Effector CD8-positive, alpha-beta T cell (primary cell): ENCODE results near the gene TTYH2.
"Not testable (repeated sequence)": the region's sequence is repeated elsewhere in the genome, so short reads cannot be mapped to it uniquely, and the experiment has no call there.

Experiments
- DNase-seq: peaks from one replicate; lab custom pipeline; 2025; lab: John Stamatoyannopoulos, UW
- total RNA-seq, 4 experiments: gene quantifications; one replicate each; lab custom pipeline; 2026; lab: John Stamatoyannopoulos, UW

Gene TTYH2, protein sequence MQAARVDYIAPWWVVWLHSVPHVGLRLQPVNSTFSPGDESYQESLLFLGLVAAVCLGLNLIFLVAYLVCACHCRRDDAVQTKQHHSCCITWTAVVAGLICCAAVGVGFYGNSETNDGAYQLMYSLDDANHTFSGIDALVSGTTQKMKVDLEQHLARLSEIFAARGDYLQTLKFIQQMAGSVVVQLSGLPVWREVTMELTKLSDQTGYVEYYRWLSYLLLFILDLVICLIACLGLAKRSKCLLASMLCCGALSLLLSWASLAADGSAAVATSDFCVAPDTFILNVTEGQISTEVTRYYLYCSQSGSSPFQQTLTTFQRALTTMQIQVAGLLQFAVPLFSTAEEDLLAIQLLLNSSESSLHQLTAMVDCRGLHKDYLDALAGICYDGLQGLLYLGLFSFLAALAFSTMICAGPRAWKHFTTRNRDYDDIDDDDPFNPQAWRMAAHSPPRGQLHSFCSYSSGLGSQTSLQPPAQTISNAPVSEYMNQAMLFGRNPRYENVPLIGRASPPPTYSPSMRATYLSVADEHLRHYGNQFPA
- 3.0 to 51.7 (median 8.3) reads per million in 4 experiments for total RNA-seq

DNA sequence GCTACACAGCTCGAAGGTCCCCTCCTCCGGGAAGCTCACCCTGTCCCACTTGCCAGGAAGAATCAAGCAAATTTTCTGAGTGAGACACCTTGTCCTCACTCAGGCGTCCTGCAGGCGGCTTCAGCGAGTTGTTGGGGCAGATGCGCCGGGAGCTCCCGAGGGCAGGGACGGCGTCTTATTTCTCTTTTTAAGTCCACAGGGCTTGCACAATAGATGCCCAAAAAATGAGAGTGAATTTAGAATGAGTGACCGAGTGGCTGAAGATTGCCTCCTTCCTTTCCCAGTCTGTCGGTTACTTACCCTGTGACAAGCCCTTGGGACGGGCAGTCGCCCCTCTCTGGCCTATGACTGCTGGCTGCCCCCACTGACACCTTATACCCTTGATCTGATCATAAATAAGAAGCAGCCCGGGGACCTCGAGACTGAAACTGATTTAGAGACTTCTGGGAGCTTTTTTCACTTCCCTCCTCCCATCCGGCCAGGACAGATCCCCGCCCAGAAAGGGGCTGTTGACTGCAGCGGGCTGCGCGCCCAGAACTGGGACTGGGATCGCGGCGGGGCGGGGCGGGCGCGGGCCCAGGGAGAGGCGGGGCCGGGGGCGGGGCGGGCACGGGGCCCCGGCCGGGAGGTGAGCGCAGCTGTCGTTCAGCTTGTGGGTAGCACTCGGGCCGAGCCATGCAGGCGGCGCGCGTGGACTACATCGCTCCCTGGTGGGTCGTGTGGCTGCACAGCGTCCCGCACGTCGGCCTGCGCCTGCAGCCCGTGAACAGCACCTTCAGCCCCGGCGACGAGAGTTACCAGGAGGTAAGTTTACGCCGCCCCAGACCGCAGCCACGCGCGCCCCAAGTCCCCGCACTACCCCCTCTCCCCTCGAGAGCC lies at the start of gene TTYH2:
TTYH2 (plus strand) TSS at position 659 of the 879 bp plus-strand sequence; CDS start at position 676, 17 bp downstream.
- peak; percentile 68 for DNase-seq

DNA sequence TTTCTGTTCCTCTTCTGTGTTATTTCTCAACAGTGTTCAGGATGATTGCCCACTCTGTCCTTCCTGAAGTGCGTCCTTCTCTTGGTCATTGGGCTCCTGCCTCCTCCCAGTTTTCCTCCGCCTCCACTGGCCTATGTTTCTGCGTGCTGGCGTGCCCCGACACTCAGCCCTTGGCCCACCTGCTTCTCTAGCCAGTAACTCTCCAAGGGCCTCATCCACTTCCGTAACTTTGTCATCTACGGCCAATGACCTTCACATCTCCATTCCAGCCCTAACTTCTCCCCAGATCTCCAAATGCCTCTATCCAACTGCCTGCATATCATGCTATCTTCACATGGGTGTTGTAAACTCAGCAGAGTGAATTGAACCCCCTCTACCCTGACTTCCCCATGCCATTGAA lies 49.5 kb upstream of the TTYH2 start:
- DNase-seq: no peak

DNA sequence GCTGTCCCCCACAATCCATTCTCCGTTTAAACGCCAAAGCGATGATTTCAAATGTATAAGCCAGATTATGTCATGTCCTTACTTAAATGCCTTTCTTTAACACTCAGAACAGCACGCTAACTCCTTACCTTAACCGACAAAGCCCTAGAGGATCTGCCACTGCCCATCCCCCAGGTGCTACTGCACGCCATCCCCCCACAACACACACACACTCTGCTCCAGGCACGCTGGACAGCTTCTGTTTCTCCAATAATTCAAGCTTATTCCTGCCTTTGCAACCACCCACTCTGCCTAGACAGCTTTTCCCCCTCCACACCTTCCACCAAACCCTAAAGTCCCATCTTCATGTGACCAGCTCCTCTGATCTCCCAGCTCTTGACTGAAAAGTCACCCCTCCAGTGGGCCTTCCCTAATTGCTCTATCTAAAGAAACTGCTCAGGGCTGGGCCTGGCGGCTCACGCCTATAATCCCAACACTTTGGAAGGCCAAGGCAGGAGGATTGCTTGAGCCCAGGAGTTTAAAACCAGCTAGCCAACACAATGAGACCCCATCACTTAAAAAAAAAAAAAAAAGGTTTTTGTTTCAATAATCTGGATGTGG lies 48.8 kb upstream of the TTYH2 start:
- DNase-seq: no peak

DNA sequence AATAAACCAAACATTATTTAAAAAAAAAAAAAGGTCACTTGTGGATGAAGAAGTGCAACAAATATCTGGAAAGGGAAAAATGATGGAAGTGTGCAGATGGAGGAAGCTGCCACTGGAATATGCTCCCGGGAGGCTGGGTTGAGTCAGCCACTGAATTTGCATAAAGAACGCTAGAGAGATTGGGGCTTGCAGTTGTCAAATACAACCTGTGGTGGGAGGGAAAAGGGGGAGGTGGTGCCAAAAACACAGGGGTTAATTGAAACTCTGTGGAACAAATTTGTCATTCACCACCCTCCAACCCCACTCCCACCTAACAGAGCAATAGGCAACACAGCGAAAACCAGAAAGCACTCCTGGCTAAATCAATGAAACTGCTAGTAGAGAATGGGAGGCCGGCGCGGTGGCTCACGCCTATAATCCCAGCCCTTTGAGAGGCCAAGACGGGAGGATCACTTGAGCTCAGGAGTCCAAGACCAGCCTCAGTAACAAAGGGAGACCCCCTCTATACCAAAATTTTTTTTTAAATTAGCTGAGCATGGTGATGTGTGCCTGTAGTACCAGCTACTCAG lies 47.5 kb upstream of the TTYH2 start:
- no peak for DNase-seq

DNA sequence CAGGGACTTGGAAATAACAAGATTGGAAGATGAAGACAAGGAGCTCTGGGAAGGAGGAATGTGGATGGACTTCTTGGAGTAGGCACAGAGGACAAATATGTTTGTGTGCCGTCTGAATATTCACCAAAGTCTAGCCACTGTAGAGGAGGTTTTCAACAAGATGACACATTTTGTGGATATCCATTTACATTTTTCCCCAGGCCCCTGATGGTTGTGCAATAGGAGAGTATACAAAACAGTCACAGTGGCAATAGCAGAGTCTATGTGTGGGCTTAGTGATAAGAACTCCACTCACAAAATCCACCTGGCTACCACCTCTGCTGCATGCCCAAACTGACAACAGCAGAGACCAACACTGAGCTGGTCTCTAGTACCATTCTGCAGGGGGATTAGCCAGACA lies 42.4 kb upstream of the TTYH2 start:
- DNase-seq: no peak

DNA sequence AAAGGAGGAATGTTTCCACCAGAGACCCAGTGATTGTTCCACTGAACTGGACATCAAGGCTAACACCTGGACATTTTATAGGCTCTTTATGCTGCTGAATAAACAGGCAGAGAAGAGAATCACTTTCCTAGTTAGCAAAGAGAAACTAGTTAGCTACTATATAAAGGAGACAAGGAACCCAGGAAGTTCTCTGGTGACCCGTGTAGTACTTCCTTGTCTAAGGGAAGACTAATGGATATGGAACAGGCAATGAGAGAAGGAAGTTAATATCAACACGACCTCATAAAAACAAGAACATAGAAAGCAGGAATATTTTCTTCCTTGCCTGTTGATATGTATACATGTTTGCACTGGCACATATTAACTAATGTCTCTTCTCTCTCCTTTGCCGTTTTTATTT lies 40.7 kb upstream of the TTYH2 start:
- DNase-seq: no peak

DNA sequence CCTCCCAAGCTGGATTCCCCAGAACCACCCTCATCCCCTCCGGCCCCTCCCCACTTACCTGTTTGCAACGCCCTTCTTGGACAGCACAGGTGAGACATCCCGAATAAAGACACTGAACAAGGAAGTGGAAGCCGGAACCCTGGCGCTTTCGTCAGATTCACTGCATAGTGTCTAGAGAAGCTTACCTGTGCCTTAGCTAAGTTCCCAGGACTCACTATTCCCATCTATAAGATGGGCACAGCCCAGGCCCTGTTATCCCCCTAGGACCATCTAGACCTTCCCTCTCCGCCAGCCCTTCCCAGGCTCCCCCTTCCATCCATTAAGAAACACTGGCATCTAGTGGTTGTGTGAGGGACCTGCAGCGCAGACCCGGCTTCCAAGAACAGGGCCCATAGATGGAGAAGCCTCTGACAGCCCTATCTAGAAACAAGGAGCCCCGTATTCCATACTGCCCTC lies 36.8 kb upstream of the TTYH2 start:
- DNase-seq: no peak

DNA sequence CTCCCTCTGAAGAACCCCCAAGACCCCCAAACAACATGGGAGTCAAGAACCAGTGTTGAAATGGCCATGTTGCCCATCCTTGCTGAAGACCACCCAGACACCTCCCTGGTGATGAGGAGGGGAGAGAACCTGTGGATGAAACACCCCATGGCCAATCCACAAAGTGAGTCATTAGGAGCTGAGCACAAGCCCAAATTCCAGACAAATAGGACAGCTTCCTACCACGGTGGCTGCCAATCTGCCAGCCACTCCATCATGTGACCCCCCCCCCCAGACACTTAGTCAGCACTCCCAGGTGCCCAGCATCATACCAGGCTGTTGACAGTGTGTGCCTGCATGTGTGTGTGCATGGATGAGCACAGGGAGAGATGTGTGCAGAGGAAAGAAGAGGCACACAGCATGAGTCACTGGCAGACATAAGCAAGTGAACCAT lies 36.3 kb upstream of the TTYH2 start:
- no peak for DNase-seq

DNA sequence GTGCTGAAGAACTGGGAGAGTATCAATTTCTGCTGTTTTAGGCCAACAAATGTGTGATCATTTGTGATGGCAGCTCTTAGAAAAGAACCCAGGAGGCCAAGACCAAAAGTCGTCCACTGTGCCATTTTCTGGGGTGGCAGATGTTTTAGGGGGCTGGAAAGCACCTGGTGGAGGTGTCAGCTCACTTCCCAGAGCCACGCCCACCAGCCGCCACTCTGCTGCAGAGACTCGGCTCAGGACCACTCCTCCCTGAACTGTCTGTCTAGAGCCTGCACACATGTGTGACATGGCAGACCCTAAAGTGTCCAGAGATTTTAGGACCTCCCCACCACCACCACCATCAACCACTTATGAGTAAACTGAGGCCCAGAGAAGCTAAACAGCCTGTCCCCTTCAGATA lies 33.8 kb upstream of the TTYH2 start:
- DNase-seq: no peak

DNA sequence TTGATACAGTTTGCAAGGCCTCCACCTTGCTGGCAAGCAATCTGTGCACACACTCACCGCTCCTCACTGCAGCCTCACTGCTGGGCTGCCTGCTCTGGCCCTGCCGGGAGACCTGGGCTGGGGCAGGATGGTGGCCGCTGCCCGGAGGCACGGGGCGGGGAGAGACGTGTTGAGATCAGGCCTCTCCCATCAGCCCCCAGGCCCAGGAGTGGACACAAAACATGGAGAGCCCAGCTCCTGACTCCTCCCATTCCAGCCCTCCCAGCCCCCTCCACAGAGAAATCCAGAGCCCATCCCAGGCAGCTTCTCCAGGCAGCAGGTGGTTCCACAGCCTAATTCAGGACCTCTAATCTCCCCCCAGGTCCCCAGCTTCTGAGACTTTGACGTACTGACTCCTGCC lies 33.0 kb upstream of the TTYH2 start:
- no peak for DNase-seq

DNA sequence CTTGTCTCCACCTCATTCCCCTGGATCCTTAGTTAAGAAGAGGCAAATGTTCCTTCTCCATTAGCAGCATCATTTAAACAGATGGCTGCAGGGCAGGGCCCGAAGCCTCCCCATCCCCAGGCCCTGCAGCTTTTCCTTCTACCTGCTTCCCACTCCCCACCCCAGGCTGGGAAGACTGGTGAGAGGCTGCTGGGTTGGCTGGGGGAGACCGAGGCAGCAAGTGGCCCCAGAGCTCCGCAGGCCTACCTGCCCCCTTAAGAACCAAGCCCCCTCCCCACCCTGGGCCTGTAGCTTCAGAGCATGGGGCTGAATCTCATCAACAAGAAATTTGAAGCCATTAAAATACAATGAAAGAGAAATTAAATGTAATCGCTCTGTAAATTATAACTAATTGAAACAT lies 32.0 kb upstream of the TTYH2 start:
- DNase-seq: no peak

DNA sequence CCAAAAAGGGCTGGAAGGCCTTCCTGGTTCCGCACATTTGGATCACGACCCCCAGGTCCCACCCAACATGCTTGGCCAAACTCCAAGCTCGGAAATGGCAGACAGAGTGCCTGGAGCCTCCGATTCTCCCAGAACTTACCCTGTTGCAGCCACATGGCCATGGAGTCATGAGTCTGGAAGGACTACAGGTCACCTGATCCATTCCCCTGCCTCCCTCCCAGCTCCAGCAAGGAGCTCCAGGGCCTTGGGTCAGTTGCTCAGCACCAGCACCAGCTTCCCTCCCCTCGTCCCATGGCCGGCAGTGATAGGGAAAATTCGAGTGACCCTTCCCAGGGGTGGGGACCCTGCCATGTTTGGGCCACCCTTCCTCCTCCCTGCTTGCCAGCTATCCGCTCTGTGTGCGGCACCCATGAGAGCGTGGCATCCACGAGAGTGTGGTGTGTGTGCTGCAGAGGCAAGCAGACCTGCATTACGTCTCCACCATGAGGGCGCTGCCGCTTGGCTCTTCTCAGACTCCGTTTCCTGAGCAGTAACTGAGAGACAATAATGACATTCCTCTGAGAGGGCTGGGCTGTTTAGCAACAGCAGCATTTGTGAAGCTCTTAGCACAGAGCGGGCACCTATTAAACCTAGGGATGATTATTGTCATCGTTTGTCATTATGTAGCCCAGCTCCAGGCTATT lies 31.2 kb upstream of the TTYH2 start:
- no peak for DNase-seq

DNA sequence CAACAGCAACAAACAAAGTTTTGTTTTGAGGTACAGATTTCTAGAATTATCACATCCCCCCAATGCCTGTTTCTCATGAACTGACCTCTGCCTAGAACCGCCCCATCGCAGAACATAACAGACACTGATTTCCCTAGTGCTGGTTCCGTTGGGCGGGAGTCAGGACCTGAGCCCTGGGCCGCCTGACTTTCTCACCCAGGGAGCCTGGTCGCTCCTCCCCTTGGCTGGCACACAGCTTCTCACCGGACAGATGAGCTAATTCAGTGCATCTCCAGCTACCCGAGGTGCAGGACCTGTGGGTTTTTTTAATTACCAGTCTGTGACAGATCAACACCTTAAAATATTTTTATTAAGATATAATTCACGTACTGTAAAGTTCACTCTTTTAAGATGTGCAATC lies 30.0 kb upstream of the TTYH2 start:
- no peak for DNase-seq

DNA sequence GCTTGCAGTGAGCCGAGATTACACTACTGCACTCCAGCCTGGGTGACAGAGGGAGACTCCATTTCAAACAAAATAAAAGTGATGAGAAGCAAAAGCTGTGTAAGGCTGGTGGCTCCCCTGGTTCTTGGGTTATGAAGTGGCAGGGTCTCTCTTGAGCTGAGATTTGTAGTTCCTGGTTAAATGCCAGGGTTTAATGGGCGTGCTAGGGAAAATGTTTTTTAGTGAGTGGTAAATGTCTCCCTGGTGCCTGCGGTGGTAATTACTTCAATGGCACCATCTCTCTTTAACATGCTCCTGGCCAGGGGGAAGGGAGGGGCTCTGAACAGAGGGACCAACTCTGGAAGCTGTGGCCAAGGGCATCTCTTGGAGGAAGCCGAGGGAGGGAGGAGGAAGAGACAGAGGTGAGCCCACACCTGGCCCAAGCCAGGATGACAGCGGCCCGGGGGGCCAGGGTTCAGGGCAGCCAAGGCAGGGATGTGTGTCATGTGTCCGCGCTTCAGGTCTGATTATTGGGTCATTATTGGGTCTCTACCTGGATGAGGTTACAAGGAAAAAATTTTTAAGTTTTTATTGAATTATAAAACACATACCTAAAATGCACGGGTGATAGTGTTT lies 27.7 kb upstream of the TTYH2 start:
- DNase-seq: no peak

DNA sequence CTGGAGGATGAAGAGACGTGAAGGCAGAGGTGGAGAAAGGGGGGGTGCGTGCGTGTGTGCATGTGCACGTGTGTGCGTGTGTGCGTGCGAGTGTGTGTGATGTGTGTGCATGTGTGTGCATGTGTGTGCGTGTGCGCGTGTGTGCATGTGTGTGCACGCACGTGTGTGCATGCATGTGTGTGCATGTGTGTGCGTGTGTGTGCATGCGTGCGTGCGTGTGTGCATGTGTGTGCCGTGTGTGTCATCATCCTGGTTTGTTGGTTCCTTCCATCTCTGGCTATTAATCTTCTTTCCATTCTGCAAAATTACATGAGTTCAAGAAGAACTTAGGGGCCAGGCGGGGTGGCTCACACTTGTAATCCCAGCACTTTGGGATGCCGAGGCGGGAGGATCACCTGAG lies 26.9 kb upstream of the TTYH2 start:
- no peak for DNase-seq

DNA sequence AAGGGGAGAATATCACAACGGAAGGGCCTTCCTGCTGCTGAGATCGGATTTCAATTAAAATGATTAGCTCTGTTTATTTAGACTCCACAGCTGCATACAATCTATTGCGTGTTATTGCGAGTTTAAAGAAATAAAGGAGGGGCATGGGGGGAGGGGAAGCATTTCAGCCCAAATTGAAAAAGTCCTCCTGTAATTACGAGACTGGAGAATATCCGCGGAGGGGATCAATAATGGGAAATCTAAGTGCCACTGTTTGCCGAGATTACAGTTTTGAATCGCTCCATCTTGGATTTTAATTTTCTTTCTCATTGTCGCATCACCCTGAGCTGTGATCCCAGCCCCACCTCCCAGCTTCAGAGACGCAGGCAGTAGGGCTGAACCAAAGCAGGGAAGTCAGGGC lies 25.6 kb upstream of the TTYH2 start:
- DNase-seq: no peak

DNA sequence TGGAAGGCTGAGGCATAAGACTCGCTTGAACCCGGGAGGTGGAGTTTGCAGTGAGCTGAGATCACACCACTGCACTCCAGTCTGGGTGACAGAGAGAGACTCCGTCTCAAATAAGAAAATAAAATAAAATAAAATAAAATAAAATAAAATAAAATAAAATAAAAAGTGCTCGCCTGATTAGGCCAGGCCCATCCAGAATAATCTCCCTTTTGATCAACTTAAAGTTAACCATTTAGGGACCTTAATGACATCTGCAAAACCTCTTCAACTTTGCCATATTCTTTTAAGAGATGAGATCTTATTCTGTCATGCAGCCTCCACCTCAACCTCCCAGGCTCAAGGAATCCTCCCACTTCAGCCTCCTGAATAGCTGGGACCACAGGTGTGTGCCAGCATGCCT lies 24.7 kb upstream of the TTYH2 start:
- not testable (repeated sequence) for DNase-seq

DNA sequence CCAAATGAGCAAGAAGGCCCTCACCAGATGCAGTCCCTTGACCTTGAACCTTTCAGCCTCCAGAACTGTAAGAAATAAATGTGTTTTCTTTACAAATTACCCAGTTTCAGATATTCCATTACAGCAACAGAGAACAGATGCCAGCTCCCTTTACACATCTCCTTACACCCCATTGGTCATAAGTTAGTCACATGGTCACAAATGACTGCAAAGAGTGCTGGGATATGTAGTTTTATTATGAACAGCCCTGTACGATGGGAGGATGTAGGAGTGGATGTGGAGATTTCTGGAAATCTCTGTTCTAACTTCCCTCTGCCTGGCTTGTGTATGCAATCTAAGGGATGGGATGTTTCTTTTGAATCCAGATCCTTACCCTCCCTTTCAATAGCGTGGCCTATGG lies 23.2 kb upstream of the TTYH2 start:
- DNase-seq: no peak

DNA sequence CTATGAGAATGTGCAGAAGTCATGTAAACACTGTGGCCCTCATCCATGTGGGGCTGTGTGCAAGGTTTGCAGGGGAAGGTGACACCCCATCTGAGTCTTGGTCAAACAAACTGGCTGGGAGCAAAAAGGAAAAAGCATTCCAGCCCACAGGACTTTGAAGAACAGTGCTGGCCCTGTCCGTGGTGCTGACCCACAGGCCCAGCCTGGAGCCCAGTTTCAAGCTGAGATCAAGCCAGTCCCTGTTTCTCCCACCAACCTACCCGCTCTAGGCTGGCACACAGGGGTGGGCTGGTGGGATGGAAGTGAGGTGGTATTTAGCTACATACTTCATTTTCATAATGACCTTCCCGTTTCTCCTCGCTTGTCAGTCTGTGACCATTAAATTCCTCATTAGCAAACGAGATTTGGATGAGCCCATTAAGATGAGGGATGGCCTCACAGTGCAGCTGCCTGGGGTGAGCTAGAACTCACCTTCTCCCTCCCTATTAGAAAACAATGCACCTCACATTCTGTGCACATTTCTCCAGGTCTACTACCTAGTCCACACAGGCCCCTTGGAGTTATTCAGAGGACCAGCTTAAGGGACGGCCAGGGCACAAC lies 22.5 kb upstream of the TTYH2 start:
- no peak for DNase-seq
